ENCODE measurements around the gene P3H3.

P3H3 gene

GRCh38 chr12:6809056-6809455 lies 19.2 kb upstream of the P3H3 start:
- DNase-seq = no peak

- no peak for DNase-seq
Measured at GRCh38 chr12:6810758-6811157, 17.4 kb upstream of the P3H3 start.

GRCh38 chr12:6813363-6813762 lies 14.8 kb upstream of the P3H3 start:
- DNase-seq = no peak

- no peak for DNase-seq
Measured at GRCh38 chr12:6816598-6816997, 11.6 kb upstream of the P3H3 start.

DNA sequence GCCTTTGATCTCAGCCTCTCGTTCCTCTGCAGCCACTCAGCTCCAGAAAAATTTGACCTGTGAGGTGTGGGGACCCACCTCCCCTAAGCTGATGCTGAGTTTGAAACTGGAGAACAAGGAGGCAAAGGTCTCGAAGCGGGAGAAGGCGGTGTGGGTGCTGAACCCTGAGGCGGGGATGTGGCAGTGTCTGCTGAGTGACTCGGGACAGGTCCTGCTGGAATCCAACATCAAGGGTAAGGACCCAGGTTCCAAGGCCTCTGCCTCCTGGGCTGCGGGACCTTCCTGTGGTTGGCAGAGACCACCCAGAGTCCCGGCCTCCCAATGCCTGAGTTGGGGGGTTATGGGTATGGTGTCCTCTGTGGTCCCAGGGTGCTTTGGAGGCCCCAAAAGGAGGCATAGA lies 11.1 kb upstream of the P3H3 start:
- no peak for DNase-seq

- no peak for DNase-seq
Measured at GRCh38 chr12:6817662-6818157, 10.5 kb upstream of the P3H3 start.

- no peak for DNase-seq
Measured at GRCh38 chr12:6818222-6818621, 10.0 kb upstream of the P3H3 start.

GRCh38 chr12:6818645-6819044 lies 9.6 kb upstream of the P3H3 start:
- no peak for DNase-seq

DNA sequence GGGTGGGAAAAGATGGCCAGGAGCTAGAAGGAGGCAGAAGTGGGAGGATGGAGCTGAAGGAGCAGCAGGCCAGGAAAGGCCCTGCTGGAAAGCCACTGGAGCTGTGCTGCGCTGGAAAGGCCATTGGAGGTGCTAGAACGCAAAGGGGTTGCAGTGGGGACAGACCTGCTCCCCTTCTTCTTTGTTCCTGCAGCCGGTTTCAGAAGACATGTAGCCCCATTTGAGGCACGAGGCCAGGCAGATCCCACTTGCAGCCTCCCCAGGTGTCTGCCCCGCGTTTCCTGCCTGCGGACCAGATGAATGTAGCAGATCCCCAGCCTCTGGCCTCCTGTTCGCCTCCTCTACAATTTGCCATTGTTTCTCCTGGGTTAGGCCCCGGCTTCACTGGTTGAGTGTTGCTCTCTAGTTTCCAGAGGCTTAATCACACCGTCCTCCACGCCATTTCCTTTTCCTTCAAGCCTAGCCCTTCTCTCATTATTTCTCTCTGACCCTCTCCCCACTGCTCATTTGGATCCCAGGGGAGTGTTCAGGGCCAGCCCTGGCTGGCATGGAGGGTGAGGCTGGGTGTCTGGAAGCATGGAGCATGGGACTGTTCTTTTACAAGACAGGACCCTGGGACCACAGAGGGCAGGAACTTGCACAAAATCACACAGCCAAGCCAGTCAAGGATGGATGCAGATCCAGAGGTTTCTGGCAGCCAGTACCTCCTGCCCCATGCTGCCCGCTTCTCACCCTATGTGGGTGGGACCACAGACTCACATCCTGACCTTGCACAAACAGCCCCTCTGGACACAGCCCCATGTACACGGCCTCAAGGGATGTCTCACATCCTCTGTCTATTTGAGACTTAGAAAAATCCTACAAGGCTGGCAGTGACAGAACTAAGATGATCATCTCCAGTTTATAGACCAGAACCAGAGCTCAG lies 8.8 kb upstream of the P3H3 start:
- no peak for DNase-seq

GRCh38 chr12:6820166-6820565 lies 8.0 kb upstream of the P3H3 start:
- DNase-seq = no peak

GRCh38 chr12:6821591-6822425 lies 6.4 kb upstream of the P3H3 start, which contains the start of gene GPR162:
Gene GPR162, plus strand, starts transcription at chr12:6821821. Its CDS starts 2,078 bp downstream, at chr12:6823899.
- DNase-seq = no peak

GRCh38 chr12:6822426-6823135 lies 5.6 kb upstream of the P3H3 start:
- no peak for DNase-seq

DNA sequence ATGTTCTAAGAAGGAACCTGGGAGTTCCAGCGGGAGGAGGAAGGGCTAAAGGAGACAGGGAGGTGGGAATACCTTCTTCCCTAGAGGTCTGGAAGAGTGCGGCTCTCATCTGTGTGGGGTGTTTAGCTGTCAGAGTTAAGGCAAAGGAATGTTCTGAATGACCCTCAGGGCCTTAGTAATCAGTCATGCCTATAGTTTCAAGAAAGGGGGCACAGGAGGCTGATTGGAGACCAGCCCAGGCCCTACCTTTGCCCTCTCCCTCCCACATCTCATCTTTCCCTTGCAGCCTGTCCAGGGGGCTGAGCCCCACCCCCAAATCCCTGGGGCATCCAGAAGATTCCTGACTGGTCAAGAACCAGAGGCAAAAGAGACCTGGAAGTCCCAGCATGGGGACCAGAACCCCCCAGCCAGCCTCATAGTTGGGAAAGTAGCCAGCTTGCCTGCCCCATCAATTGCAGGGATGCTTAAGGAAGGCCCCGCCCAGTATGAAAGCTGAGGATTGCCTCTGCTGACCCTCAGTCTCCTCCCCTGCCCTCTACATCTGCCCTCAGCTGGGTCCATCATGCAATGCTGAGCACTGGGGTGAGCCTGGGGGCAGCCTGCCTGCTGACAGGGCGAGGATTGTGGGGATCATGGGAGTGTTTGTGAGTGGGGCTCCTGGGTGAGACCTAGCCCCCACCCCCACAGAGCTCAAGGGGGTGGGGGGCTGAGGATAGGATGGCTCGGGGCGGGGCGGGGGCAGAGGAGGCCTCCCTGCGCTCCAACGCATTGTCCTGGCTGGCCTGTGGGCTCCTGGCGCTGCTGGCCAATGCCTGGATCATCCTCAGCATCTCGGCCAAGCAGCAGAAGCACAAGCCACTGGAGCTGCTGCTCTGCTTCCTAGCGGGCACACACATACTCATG lies 4.8 kb upstream of the P3H3 start:
- DNase-seq = no peak

GRCh38 chr12:6824085-6824775 lies 4.0 kb upstream of the P3H3 start:
- DNase-seq = no peak

- DNase-seq = no peak
Measured at GRCh38 chr12:6824901-6825381, 3.3 kb upstream of the P3H3 start.

DNA sequence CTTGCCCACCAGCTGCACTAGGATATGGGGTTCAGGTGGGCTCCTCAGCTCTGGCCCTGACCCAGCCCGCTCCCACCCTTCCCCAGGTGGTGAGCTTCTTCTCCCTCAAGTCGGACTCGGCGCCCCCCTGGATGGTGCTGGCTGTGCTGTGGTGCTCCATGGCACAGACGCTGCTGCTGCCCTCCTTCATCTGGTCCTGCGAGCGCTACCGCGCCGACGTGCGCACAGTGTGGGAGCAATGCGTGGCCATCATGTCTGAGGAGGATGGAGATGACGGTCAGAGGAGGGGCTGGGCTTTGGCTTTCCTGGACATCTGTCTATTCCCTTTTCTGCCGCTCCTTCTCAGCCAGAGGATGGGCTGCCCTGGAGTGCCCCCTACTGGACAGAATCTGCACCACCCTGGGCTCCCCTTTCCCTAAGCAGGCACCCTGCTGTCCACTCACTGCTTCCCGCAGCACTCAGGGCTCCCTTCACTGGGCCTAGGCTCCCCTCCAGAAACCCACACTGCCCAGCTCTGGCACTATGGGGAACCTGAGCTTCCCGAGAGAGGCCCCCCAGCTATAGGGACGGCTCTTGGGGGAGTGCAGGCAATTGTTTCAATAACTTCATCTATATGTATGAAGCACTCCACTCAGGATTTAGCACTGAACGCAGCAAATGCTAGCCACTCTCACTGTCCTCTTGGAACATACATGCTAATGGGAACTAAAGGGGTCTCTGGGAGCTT lies 2.6 kb upstream of the P3H3 start:
- peak; percentile 73 to 87 for DNase-seq

GRCh38 chr12:6826125-6826733 lies 2.0 kb upstream of the P3H3 start:
- no peak for DNase-seq

DNA sequence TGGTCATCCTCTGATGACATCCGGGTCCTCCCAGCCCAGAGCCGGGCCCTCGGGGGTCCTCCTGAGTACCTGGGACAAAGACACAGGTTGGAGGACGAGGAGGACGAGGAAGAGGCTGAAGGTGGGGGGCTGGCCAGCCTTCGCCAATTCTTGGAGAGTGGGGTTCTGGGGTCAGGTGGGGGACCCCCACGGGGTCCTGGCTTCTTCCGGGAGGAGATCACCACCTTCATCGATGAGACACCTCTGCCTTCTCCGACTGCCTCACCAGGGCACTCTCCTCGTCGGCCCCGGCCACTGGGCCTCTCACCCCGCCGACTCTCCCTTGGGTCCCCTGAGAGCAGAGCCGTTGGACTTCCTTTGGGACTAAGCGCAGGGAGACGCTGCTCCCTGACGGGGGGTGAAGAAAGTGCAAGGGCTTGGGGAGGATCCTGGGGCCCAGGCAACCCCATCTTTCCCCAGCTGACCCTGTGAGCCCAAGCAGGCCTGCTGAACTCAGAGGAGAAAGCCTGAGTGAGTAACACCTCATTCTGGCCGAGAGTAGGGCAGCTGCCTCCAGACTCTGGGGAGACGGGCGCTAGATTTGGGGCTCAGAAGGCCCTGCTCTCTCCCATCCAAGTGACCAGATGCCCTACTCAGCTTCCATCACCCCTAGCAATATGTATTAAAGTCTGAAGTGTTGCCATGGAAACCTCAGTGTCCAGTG lies 1.3 kb upstream of the P3H3 start:
- DNase-seq = no peak

DNA sequence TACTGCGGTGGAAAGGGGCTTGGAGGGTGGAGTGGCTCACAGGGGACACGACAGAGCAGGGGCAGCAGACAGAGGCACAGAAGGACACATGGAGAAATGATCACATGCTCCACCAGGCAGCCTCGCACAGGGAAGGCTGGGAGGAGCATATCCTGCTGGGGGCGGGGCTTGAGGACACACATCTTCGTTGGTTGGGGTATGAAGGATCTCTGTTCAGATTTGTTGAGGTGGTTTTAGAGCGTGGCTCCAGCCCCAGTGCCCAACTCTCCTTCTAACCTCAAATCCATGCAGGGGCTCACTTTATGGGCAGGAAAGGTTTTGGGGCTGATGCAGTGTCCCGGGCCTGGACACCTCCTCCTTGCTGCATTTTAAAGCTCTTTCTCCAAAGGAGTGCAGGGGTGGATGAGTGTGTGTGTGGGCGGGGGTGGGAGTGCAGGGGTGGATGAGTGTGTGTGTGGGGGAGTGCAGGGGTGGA lies 733 bp upstream of the P3H3 start:
- DNase-seq = peak; percentile 50 to 55
